DND-41 (cell line): Measurements from ENCODE around the gene MON1A.
"Not testable (repeated sequence)": the region's sequence is repeated elsewhere in the genome, so short reads cannot be mapped to it uniquely, and the experiment has no call there.

Experiments
- ATAC-seq: fragments of 200-7000 bp; cut with Tn5 transposase; 3 replicates; pipeline ENCODE4 v1.9.1; 2021; ENCODE audit warnings: low read depth; ENCODE audit not compliant: insufficient read depth
- DNase-seq: peaks from one replicate; pipeline ENCODE4 v3.0.0-alpha.2; 2020
- H2AFZ ChIP-seq: 2 replicates; pipeline ENCODE4 v1.6.0; 2012; ENCODE audit warnings: low read depth, low read length
- H3K27ac ChIP-seq: 2 replicates; pipeline ENCODE4 v1.5.1; 2012; ENCODE audit warnings: low read length, inconsistent platforms
- H3K27me3 ChIP-seq: fragments of 200-600 bp; sonication (generic); 2 replicates; pipeline ENCODE4 v1.6.0; 2012; ENCODE audit warnings: low read length, mild to moderate bottlenecking, inconsistent platforms; ENCODE audit not compliant: insufficient read depth, poor library complexity
- H3K36me3 ChIP-seq: 2 replicates; pipeline ENCODE4 v1.5.1; 2012; ENCODE audit warnings: low read length, inconsistent platforms; ENCODE audit not compliant: insufficient read depth
- H3K4me1 ChIP-seq: 2 replicates; pipeline ENCODE4 v1.5.1; 2012; ENCODE audit warnings: mild to moderate bottlenecking, low read length; ENCODE audit not compliant: insufficient read depth
- H3K4me2 ChIP-seq: 2 replicates; pipeline ENCODE4 v1.6.0; 2012; ENCODE audit warnings: mild to moderate bottlenecking, moderate library complexity, low read length, inconsistent platforms; ENCODE audit not compliant: insufficient read depth
- H3K4me3 ChIP-seq, 2 experiments: fragments of 200-600 bp in 1 of 2; shearing (Covaris generic) in 1 of 2; 2 replicates each; pipeline ENCODE4 v1.5.1; 2012 to 2016; ENCODE audit warnings: inconsistent platforms in 2 of 2, low read length in 2 of 2, mild to moderate bottlenecking in 2 of 2, low read depth in 1 of 2, moderate library complexity in 1 of 2
- H3K79me2 ChIP-seq: 2 replicates; pipeline ENCODE4 v1.6.0; 2012; ENCODE audit warnings: low read length, inconsistent platforms; ENCODE audit not compliant: insufficient read depth
- H3K9ac ChIP-seq: 2 replicates; pipeline ENCODE4 v1.6.0; 2012; ENCODE audit warnings: low read depth, mild to moderate bottlenecking, inconsistent platforms, low read length, moderate library complexity
- H3K9me3 ChIP-seq: 2 replicates; pipeline ENCODE4 v1.5.1; 2012; ENCODE audit warnings: low read length, moderate library complexity, mild to moderate bottlenecking, inconsistent platforms; ENCODE audit not compliant: insufficient read depth, severe bottlenecking
- H4K20me1 ChIP-seq: 2 replicates; pipeline ENCODE4 v1.6.0; 2012; ENCODE audit warnings: low read length; ENCODE audit not compliant: insufficient read depth
- EZH2 ChIP-seq: IDR thresholded peaks from 3 replicates; pipeline ENCODE4 v1.6.1; 2012; ENCODE audit warnings: borderline replicate concordance, low read depth, mild to moderate bottlenecking, moderate library complexity, low read length, inconsistent platforms; ENCODE audit not compliant: severe bottlenecking
- TF ChIP-seq, protein P1 (sequence below): IDR thresholded peaks from 2 replicates; pipeline ENCODE4 v1.5.1; 2012; ENCODE audit warnings: borderline replicate concordance, low read length, moderate library complexity, mild to moderate bottlenecking; ENCODE audit not compliant: poor library complexity, severe bottlenecking; ENCODE audit errors: extremely low read depth

MON1A gene

DNA sequence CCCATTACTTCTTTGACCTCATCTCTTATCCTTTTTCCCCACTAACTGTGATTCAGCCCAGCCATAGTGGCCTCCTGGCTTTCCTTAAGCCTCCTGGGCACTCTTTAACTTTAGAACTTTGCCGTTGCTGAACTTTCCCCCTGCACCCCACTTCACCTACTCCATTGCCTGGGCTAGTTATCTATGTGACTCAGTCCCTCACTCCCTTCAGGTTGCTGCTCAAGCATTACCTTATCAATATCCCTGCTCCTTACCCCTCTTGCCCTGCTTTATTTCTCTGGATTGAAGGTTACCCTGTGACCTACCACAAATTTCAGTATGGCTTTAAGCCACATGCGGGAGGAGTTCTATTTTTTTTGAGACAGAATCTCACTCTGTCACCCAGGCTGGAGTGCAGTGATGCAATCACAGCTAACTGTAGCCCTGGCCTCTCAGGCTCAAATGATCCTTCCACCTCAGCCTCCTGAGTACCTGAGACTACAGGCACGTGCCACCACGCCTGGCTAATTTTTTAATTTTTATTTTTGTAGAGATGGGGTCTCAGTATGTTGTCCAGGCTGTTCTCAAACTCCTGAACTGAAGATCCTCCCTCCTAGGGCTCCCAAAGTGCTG, 3.4 kb downstream of the MON1A start:
- H2AFZ ChIP-seq = no peak overlapping the region
- H4K20me1 ChIP-seq = no peaks in the 10 kb centered on the region
- peaks cover 18% of the 10 kb centered on the region for H3K79me2 ChIP-seq
- no peak for ATAC-seq
- no peak overlapping the region for H3K27ac ChIP-seq
- H3K36me3 ChIP-seq = no peaks in the 10 kb centered on the region; the same call in 1 of the 2 replicates
- TF ChIP-seq, protein P1, sequence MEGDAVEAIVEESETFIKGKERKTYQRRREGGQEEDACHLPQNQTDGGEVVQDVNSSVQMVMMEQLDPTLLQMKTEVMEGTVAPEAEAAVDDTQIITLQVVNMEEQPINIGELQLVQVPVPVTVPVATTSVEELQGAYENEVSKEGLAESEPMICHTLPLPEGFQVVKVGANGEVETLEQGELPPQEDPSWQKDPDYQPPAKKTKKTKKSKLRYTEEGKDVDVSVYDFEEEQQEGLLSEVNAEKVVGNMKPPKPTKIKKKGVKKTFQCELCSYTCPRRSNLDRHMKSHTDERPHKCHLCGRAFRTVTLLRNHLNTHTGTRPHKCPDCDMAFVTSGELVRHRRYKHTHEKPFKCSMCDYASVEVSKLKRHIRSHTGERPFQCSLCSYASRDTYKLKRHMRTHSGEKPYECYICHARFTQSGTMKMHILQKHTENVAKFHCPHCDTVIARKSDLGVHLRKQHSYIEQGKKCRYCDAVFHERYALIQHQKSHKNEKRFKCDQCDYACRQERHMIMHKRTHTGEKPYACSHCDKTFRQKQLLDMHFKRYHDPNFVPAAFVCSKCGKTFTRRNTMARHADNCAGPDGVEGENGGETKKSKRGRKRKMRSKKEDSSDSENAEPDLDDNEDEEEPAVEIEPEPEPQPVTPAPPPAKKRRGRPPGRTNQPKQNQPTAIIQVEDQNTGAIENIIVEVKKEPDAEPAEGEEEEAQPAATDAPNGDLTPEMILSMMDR = no peak
- no peak for TF ChIP-seq EZH2
- DNase-seq = no peak
- no peaks in the 10 kb centered on the region for H3K27me3 ChIP-seq
- no peak overlapping the region for H3K4me3 ChIP-seq
- H3K9me3 ChIP-seq = no peaks in the 10 kb centered on the region
- no peak overlapping the region for H3K9ac ChIP-seq
- H3K4me1 ChIP-seq = peaks cover 24% of the 10 kb centered on the region
- H3K4me2 ChIP-seq = no peak overlapping the region

DNA sequence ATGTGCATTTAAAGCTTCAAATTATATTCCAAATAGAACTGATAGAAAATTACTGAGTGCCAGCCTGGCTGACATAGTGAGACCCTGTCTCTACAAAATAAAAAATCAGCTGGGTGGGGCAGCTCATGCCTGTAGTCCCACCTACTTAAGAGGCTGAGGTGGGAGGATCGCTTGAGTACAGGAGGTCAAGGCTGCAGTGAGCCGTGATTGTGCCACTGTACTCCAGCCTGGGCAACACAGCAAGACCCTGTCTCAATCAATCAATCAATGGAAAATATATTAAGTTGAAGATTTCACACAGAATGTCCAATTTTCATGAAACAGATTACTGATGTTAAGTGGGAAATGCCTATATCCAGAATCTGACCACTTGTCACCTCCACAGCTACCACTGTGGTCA, 4.1 kb downstream of the MON1A start:
- H3K27me3 ChIP-seq = no peaks in the 10 kb centered on the region
- TF ChIP-seq EZH2 = no peak
- TF ChIP-seq, protein P1 = no peak
- H3K9me3 ChIP-seq = no peaks in the 10 kb centered on the region
- H2AFZ ChIP-seq = no peak overlapping the region
- no peak overlapping the region for H3K9ac ChIP-seq
- no peaks in the 10 kb centered on the region; the same call in 1 of the 2 replicates for H3K36me3 ChIP-seq
- H3K4me2 ChIP-seq = no peak overlapping the region
- H3K4me3 ChIP-seq = no peak overlapping the region
- peaks cover 23% of the 10 kb centered on the region for H3K4me1 ChIP-seq
- ATAC-seq (no peak), DNase-seq (no peak)
- H3K79me2 ChIP-seq = peaks cover 18% of the 10 kb centered on the region
- no peaks in the 10 kb centered on the region for H4K20me1 ChIP-seq
- H3K27ac ChIP-seq = no peak overlapping the region

GRCh38 chr3:49924683-49925082, 4.9 kb downstream of the MON1A start:
- ATAC-seq = no peak
- no peak for TF ChIP-seq EZH2
- TF ChIP-seq, protein P1 = no peak
- no peaks in the 10 kb centered on the region for H3K27me3 ChIP-seq
- H3K4me1 ChIP-seq = peaks cover 15% of the 10 kb centered on the region
- no peak overlapping the region for H3K27ac ChIP-seq
- no peaks in the 10 kb centered on the region for H4K20me1 ChIP-seq
- H3K9ac ChIP-seq = no peak overlapping the region
- peaks cover 18% of the 10 kb centered on the region for H3K79me2 ChIP-seq
- H3K4me2 ChIP-seq = no peak overlapping the region
- no peak overlapping the region for H2AFZ ChIP-seq
- no peak overlapping the region for H3K4me3 ChIP-seq
- no peaks in the 10 kb centered on the region; the same call in 1 of the 2 replicates for H3K36me3 ChIP-seq
- H3K9me3 ChIP-seq = no peaks in the 10 kb centered on the region
- DNase-seq = no peak

DNA sequence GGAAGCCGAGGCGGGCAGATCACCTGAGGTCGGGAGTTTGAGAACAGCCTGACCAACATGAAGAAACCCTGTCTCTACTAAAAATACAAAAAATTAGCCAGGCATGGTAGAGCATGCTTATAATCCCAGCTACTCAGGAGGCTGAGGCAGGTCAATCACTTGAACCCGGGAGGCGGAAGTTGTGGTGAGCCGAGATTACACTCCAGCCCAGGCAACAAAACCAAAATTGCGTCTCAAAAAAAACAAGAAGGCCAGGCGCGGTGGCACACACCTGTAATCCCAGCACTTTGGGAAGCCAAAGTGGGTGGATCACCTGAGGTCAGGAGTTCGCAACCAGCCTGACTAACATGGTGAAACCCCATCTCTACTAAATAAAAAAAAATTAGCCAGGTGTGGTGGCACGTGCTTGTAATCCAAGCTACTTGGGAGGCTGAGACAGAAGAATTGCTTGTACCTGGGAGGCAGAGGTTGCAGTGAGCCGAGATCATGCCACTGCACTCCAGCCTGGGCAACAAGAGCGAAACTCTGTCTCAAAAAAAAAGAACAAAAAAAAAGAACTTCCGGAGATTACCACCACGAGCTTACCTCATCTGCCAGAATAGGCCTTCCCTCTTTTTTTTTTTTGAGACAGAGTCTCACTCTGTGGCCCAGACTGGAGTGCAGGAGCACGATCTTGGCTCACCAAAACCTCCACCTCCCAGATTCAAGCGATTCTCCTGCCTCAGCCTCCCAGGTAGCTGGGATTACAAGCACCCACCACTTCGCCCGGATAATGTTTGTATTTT, 11.6 kb downstream of the MON1A start:
- not testable (repeated sequence) for H3K27me3 ChIP-seq, H3K36me3 ChIP-seq, H3K4me1 ChIP-seq, H4K20me1 ChIP-seq, H3K4me3 ChIP-seq, H3K9ac ChIP-seq, DNase-seq, H2AFZ ChIP-seq, H3K9me3 ChIP-seq, H3K27ac ChIP-seq, H3K79me2 ChIP-seq, H3K4me2 ChIP-seq
- ATAC-seq = peak; percentile 31; the same call in 1 of the 3 replicates
